CD14-positive monocyte (primary cell): ENCODE data around the gene FAIM2. TPM values are rescaled to one million over a fixed set of nuclear protein-coding genes. Genes with fewer than 3 reads are reported as not detected.

Source experiments
- DNase-seq, 3 donors: peaks; one replicate each; pipeline ENCODE4 v3.0.0-alpha.2; 2011 to 2022
- H2AFZ ChIP-seq: 2 replicates; pipeline ENCODE4 v1.6.0; 2012; ENCODE audit warnings: mild to moderate bottlenecking, low read depth, low read length, inconsistent platforms; ENCODE audit not compliant: insufficient read depth, poor library complexity, severe bottlenecking
- H3K27ac ChIP-seq, 2 donors: 1 replicate in 1 of 2; 2 replicates in 1 of 2; pipeline ENCODE4 v1.5.1; 2012 to 2013; ENCODE audit warnings: low read length in 2 of 2, control low read depth in 1 of 2, inconsistent platforms in 1 of 2, low read depth in 1 of 2, mild to moderate bottlenecking in 1 of 2
- H3K27me3 ChIP-seq, 2 donors: one replicate each; pipeline versions ENCODE4 v1.6.0 to v1.6.1; 2011 to 2013; ENCODE audit warnings: low read length in 2 of 2; ENCODE audit not compliant: control insufficient read depth in 2 of 2, insufficient read depth in 2 of 2
- H3K36me3 ChIP-seq, 2 donors: replicated peaks in 1 of 2; 1 replicate in 1 of 2; 2 replicates in 1 of 2; pipeline versions ENCODE4 v1.5.1 to v1.6.1; 2012 to 2013; ENCODE audit warnings: low read length in 2 of 2, control low read depth in 1 of 2, inconsistent platforms in 1 of 2, mild to moderate bottlenecking in 1 of 2; ENCODE audit not compliant: insufficient read depth in 2 of 2, control insufficient read depth in 1 of 2
- H3K4me1 ChIP-seq, 2 donors: 1 replicate in 1 of 2; 2 replicates in 1 of 2; pipeline versions ENCODE4 v1.5.1 to v1.6.1; 2012 to 2013; ENCODE audit warnings: low read length in 2 of 2, control low read depth in 1 of 2, inconsistent platforms in 1 of 2, mild to moderate bottlenecking in 1 of 2, moderate library complexity in 1 of 2; ENCODE audit not compliant: insufficient read depth in 2 of 2, control insufficient read depth in 1 of 2
- H3K4me2 ChIP-seq: replicated peaks from 2 replicates; pipeline ENCODE3; 2012; ENCODE audit warnings: low read length, moderate library complexity, mild to moderate bottlenecking; ENCODE audit not compliant: poor library complexity, severe bottlenecking; ENCODE audit errors: extremely low read depth
- H3K4me3 ChIP-seq, 3 experiments: fragments of 200-600 bp in 1 of 3; sonication (generic) in 1 of 3; replicated peaks in 1 of 3; 1 replicate in 2 of 3; 2 replicates in 1 of 3; pipeline ENCODE4 v1.5.1; 2011 to 2013; ENCODE audit warnings: low read length in 3 of 3, mild to moderate bottlenecking in 3 of 3, control low read depth in 2 of 3, low read depth in 2 of 3, inconsistent platforms in 1 of 3, moderate library complexity in 1 of 3
- H3K79me2 ChIP-seq: 2 replicates; pipeline ENCODE4 v1.6.0; 2012; ENCODE audit warnings: mild to moderate bottlenecking, control low read depth, inconsistent platforms, low read length, moderate library complexity; ENCODE audit not compliant: insufficient read depth
- H3K9ac ChIP-seq: 2 replicates; pipeline ENCODE4 v1.6.0; 2017; ENCODE audit warnings: low read length, mild to moderate bottlenecking; ENCODE audit not compliant: insufficient read depth, poor library complexity, severe bottlenecking
- H3K9me3 ChIP-seq, 2 donors: replicated peaks in 1 of 2; 1 replicate in 1 of 2; 2 replicates in 1 of 2; pipeline versions ENCODE4 v1.5.1 to v1.6.1; 2012 to 2013; ENCODE audit warnings: low read length in 2 of 2, control low read depth in 1 of 2; ENCODE audit not compliant: control insufficient read depth in 1 of 2, insufficient read depth in 1 of 2
- H4K20me1 ChIP-seq: 2 replicates; pipeline ENCODE4 v1.6.0; 2012; ENCODE audit warnings: mild to moderate bottlenecking, low read length, control low read depth, moderate library complexity; ENCODE audit not compliant: insufficient read depth
- H3K27ac Mint-ChIP-seq, 7 donors: one replicate each; pipeline ENCODE4 v1.8.0; 2020; ENCODE audit warnings: mild to moderate bottlenecking in 7 of 7, mixed read lengths in 7 of 7, moderate library complexity in 6 of 7, inconsistent platforms in 2 of 7
- H3K27me3 Mint-ChIP-seq, 3 donors: one replicate each; pipeline ENCODE4 v1.8.0; 2021 to 2022; ENCODE audit warnings: low read depth in 3 of 3, mild to moderate bottlenecking in 3 of 3, mixed read lengths in 3 of 3, moderate library complexity in 3 of 3, inconsistent platforms in 1 of 3
- H3K36me3 Mint-ChIP-seq, 2 donors: one replicate each; pipeline ENCODE4 v1.8.0; 2020; ENCODE audit warnings: mixed read lengths in 2 of 2, inconsistent platforms in 1 of 2, mild to moderate bottlenecking in 1 of 2
- H3K4me1 Mint-ChIP-seq: one replicate; pipeline ENCODE4 v1.8.0; 2020; ENCODE audit warnings: mild to moderate bottlenecking, mixed read lengths
- H3K4me3 Mint-ChIP-seq, 2 donors: one replicate each; pipeline ENCODE4 v1.8.0; 2020; ENCODE audit warnings: mild to moderate bottlenecking in 2 of 2, mixed read lengths in 2 of 2, moderate library complexity in 1 of 2
- H3K9me3 Mint-ChIP-seq, 7 donors: one replicate each; pipeline ENCODE4 v1.8.0; 2020 to 2022; ENCODE audit warnings: mixed read lengths in 7 of 7, mild to moderate bottlenecking in 6 of 7, moderate library complexity in 6 of 7, inconsistent platforms in 2 of 7
- WGBS: methylation state at CpG from one replicate; pipeline ENCODE4 v1.1.5; 2013; ENCODE audit warnings: missing lambda C conversion rate; ENCODE audit not compliant: insufficient coverage; 5-methylcytosine and 5-hydroxymethylcytosine counted together
- intact Hi-C, 2 donors: fragments of 100-400 bp; cut with micrococcal nuclease; formaldehyde crosslinking; loops; one replicate each; pipeline versions ENCODE4 v1.15.0 to v1.15.1; 2023
- polyA plus RNA-seq, 3 donors: library from polyadenylated mRNA; depleted of rRNA in 1 of 3; unstranded in 2 of 3; stranded (reverse) in 1 of 3; fragments of 300-500 nt in 2 of 3; fragments of >200 nt in 1 of 3; fragmentation: Illumina TruSeq in 2 of 3; gene quantifications; 1 replicate in 2 of 3; 2 replicates in 1 of 3; pipeline ENCODE4 v1.2.3, GENCODE V29; 2012 to 2021
- TF ChIP-seq, protein P1 (sequence below): fragments of 200-600 bp; IDR thresholded peaks from one replicate; pipeline ENCODE4 v1.8.0; 2022; ENCODE audit warnings: antibody characterized with exemption, mild to moderate bottlenecking

Gene FAIM2
- polyA plus RNA-seq, 3 donors = not detected

DNA sequence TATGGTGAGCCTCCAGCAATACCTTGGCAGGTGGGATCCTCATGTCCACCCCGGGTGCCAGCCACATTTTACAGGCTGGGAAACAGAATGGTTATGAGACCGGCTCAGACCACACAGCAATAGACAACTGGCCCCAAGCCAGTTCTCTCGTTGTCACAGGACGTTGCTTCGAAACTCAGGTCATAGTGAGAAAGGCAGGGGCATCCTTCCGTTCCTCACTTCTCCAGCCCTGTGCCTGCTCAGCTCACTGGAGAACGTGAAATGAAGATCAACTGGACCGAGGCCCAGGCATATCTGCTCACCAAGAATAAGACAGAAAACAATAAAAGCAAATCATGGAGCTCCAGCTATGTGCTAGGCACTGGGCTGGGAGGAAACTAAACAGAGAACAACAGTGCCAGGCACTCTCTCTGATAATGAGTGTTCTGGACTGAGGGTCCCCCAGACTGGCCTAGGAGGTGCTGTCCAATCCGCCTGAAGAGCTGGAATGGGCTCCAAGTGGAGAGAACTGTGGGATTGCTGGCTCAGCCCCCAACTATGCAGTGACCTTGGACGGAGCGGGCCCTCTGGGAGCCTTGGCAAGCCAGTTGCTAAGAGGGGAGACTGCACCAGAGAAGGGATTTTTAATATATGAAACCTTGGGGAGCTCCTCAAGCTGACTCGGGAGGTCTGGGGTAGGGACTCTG, 18.8 kb upstream of the FAIM2 start:
- H3K27me3 Mint-ChIP-seq = peaks cover 17 to 28% (median 24%) of the 10 kb centered on the region in 3 donors
- no peak overlapping the region for H3K27ac Mint-ChIP-seq
- Histone ChIP-seq H3K9me3 (no peaks in the 10 kb centered on the region), H3K4me1 (peaks cover 11 to 15% of the 10 kb centered on the region in 2 donors), H3K9ac (no peak overlapping the region), H2AFZ (no peak overlapping the region), H3K4me2 (no peak overlapping the region), H3K79me2 (no peaks in the 10 kb centered on the region), H3K36me3 (no peaks in the 10 kb centered on the region), H3K4me3 (no peak overlapping the region), H3K27ac (no peak overlapping the region), H3K27me3 (no peaks in the 10 kb centered on the region), H4K20me1 (no peaks in the 10 kb centered on the region)
- peaks cover 15% of the 10 kb centered on the region for H3K4me1 Mint-ChIP-seq
- WGBS = 93% methylated on average over 11 of the region's 12 CpGs
- DNase-seq = no peak
- no peaks in the 10 kb centered on the region for H3K36me3 Mint-ChIP-seq
- intact Hi-C loops = no loop called here
- H3K9me3 Mint-ChIP-seq = peaks cover 0 to 1% (median 0%) of the 10 kb centered on the region in 7 donors
- no peak overlapping the region for H3K4me3 Mint-ChIP-seq
- TF ChIP-seq, protein P1, sequence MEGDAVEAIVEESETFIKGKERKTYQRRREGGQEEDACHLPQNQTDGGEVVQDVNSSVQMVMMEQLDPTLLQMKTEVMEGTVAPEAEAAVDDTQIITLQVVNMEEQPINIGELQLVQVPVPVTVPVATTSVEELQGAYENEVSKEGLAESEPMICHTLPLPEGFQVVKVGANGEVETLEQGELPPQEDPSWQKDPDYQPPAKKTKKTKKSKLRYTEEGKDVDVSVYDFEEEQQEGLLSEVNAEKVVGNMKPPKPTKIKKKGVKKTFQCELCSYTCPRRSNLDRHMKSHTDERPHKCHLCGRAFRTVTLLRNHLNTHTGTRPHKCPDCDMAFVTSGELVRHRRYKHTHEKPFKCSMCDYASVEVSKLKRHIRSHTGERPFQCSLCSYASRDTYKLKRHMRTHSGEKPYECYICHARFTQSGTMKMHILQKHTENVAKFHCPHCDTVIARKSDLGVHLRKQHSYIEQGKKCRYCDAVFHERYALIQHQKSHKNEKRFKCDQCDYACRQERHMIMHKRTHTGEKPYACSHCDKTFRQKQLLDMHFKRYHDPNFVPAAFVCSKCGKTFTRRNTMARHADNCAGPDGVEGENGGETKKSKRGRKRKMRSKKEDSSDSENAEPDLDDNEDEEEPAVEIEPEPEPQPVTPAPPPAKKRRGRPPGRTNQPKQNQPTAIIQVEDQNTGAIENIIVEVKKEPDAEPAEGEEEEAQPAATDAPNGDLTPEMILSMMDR = no peak

DNA sequence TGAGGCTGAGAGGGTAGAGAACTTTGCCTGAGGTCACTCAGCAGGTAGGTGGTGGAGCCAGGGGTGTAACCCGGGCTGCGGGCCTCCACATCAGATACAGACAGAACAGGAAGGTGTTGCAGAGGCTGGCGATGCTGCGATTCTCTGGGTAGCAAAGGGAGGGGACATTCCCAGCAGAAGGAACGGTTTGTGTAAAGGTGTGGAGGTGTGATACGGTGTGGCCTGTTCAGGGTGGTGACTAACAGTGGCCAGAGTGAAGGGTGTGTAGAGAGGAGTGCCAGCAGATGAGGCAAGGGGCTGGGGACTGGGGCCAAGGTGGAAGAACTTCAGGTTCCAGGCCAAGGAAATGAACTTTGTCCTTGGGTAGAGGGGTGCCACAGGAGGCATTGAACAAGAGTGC, 18.2 kb upstream of the FAIM2 start:
- TF ChIP-seq, protein P1 = no peak
- intact Hi-C loops = no loop called here
- Mint-ChIP-seq H3K27ac (no peak overlapping the region), H3K4me3 (no peak overlapping the region), H3K27me3 (peaks cover 18 to 27% (median 25%) of the 10 kb centered on the region in 3 donors), H3K36me3 (no peaks in the 10 kb centered on the region), H3K4me1 (peaks cover 15% of the 10 kb centered on the region), H3K9me3 (peaks cover 0 to 1% (median 0%) of the 10 kb centered on the region in 7 donors)
- Histone ChIP-seq H3K79me2 (no peaks in the 10 kb centered on the region), H3K27ac (no peak overlapping the region), H4K20me1 (no peaks in the 10 kb centered on the region), H3K9me3 (no peaks in the 10 kb centered on the region), H3K27me3 (no peaks in the 10 kb centered on the region), H3K4me1 (peaks cover 11 to 15% of the 10 kb centered on the region in 2 donors), H3K9ac (no peak overlapping the region), H3K36me3 (no peaks in the 10 kb centered on the region), H2AFZ (no peak overlapping the region), H3K4me3 (no peak overlapping the region), H3K4me2 (no peak overlapping the region)
- DNase-seq = no peak
- WGBS = 87% methylated on average over 6 of the region's 6 CpGs
